AG04449 (cell line): ENCODE measurements around the gene ZNF792.
"Not testable (repeated sequence)": the region's sequence is repeated elsewhere in the genome, so short reads cannot be mapped to it uniquely, and the experiment has no call there.

Experiments used
- CTCF ChIA-PET: fragments of 350-600 bp; formaldehyde crosslinking; extraction: SDS; loops from one replicate; lab custom pipeline; 2021; ENCODE audit warnings: antibody characterized with exemption; lab: Yijun Ruan, JAX
- POLR2A ChIA-PET: fragments of 400-600, 350-600 bp; formaldehyde crosslinking; extraction: SDS; loops from one replicate; lab custom pipeline; 2020; ENCODE audit warnings: antibody characterized with exemption, inconsistent platforms; lab: Yijun Ruan, JAX
- DNase-seq: peaks from one replicate; pipeline ENCODE4 v3.0.0-alpha.2; 2010; ENCODE audit warnings: low read depth, low spot score
- H3K4me3 ChIP-seq: 2 replicates; pipeline ENCODE4 v1.5.1; 2011; ENCODE audit warnings: low read depth, mild to moderate bottlenecking, control low read depth, low read length
- TF ChIP-seq, protein P1 (sequence below): IDR thresholded peaks from one replicate; pipeline ENCODE4 v1.5.1; 2011; ENCODE audit warnings: mild to moderate bottlenecking, moderate library complexity, low read length, control low read depth, inconsistent platforms; ENCODE audit not compliant: insufficient read depth; ENCODE audit errors: missing control alignments

ZNF792 gene

DNA sequence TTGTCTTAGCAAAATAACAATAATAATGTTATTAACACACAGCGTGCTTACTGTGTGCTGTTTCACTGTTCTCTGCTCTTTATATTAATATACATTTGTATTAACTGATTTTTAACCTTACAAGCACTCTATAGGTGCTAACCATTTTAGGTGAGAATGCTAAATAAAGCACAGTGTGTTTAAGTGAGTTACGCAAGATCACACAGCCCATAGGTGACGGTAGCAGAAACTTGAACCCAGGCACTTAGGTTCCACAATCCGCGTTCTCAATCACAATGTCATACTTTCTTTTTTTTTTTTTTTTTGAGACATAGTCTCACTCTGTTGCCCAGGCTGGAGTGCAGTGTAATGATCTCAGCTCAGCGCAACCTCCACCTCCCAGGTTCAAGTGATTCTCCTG is 31.5 kb downstream of the ZNF792 start:
- H3K4me3 ChIP-seq: no peak overlapping the region
- CTCF ChIA-PET: interaction anchor here (1.0 kb wide), 1 partner anchor 40 kb away, joined by 3 read pairs; no protein-coding TSS in a partner anchor
- POLR2A ChIA-PET: no interaction called here
- DNase-seq: no peak
- TF ChIP-seq, protein P1, sequence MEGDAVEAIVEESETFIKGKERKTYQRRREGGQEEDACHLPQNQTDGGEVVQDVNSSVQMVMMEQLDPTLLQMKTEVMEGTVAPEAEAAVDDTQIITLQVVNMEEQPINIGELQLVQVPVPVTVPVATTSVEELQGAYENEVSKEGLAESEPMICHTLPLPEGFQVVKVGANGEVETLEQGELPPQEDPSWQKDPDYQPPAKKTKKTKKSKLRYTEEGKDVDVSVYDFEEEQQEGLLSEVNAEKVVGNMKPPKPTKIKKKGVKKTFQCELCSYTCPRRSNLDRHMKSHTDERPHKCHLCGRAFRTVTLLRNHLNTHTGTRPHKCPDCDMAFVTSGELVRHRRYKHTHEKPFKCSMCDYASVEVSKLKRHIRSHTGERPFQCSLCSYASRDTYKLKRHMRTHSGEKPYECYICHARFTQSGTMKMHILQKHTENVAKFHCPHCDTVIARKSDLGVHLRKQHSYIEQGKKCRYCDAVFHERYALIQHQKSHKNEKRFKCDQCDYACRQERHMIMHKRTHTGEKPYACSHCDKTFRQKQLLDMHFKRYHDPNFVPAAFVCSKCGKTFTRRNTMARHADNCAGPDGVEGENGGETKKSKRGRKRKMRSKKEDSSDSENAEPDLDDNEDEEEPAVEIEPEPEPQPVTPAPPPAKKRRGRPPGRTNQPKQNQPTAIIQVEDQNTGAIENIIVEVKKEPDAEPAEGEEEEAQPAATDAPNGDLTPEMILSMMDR: no peak

GRCh38 chr19:34926685-34927375 is 37.2 kb downstream of the ZNF792 start, which contains the start of gene ZNF30:
TSS of gene ZNF30 (plus strand) at chr19:34926903. CDS start at chr19:34929948, 3,045 bp downstream.
- H3K4me3 ChIP-seq: peak within 1 kb of the TSS; percentile 76

GRCh38 chr19:34926361-34926684 is 37.7 kb downstream of the ZNF792 start:
- DNase-seq: no peak
- TF ChIP-seq, protein P1: no peak
- ChIA-PET POLR2A (interaction anchor here (0.9 to 1.8 kb wide), 4 partner anchors 10 to 249 kb away, joined by 3 to 8 read pairs (median 3); partner anchors contain the start of genes SCGB2B2, ZNF181 and ZNF302), CTCF (interaction anchor here (1.3 kb wide), 1 partner anchor 10 kb away, joined by 4 read pairs; no protein-coding TSS in a partner anchor)
- peak overlapping the region; percentile 76 for H3K4me3 ChIP-seq

More at GRCh38 chr19:34926685-34927375, 37.2 kb downstream of the ZNF792 start, which contains the start of gene ZNF30:
- TF ChIP-seq, protein P1: no peak
- DNase-seq: peak; percentile 26
- ChIA-PET POLR2A (interaction anchor here (0.9 to 1.8 kb wide), 4 partner anchors 9 to 249 kb away, joined by 3 to 8 read pairs (median 3); partner anchors contain the start of genes SCGB2B2, ZNF181 and ZNF302), CTCF (interaction anchor here (1.1 to 1.3 kb wide), 3 partner anchors 9 to 86 kb away, joined by 3 to 4 read pairs (median 3); no protein-coding TSS in a partner anchor)

DNA sequence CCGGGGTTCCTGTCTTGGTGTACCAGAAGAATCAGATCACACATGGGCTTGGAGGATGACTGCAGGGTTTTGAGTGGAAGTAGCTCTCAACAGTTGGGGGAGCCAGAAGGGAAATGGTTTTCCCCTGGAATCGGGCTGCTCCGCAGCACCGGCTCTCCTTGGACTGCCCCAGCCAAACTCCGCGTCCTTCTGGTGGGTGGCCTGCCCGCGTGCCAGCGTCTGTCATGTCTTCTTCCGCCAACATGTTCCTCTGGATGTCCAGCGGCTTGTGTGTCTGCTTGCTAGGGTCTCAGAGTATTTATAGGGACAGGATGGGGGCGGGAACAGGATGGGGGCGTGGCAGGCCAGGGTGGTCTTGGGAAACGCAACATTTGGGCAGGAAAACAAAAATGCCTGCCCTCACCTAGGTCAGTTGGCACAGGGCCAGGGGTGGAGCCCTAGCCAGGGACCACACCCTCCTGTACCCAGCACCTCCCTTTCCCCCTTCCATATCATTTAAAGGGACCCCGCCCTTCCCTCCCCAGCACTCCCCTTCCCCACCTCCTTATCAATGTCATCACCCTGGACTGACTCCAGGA is 38.7 kb downstream of the ZNF792 start:
- DNase-seq: no peak
- ChIA-PET POLR2A (no interaction called here), CTCF (no interaction called here)
- no peak overlapping the region for H3K4me3 ChIP-seq
- TF ChIP-seq, protein P1: no peak

- POLR2A ChIA-PET, CTCF ChIA-PET, H3K4me3 ChIP-seq, DNase-seq: not testable (repeated sequence)
Measured at GRCh38 chr19:34920090-34920786, 43.8 kb downstream of the ZNF792 start.

- ChIA-PET POLR2A (no interaction called here), CTCF (no interaction called here)
- no peak for DNase-seq
- no peak overlapping the region for H3K4me3 ChIP-seq
- TF ChIP-seq, protein P1: no peak
Measured at GRCh38 chr19:34918190-34918589, 45.8 kb downstream of the ZNF792 start.

- H3K4me3 ChIP-seq, POLR2A ChIA-PET, DNase-seq, CTCF ChIA-PET: not testable (repeated sequence)
Measured at GRCh38 chr19:34917144-34917543, 46.9 kb downstream of the ZNF792 start.
